Stimulated activated CD4-positive, alpha-beta T cell treated with anti-CD3 and anti-CD28 coated beads, TNF-alpha, amount 100 ng/mL, for 24 hours (primary cell): ENCODE measurements around the gene EML1.
A peak's percentile ranks its signal among the peaks of the same experiment; 100 is the strongest.

Source experiments
- DNase-seq, 3 experiments: peaks; one replicate each; pipeline ENCODE4 v3.0.0-alpha.2; 2020; ENCODE audit warnings: low read depth in 3 of 3

The EML1 gene

GRCh38 chr14:99793213-99794150, at the start of gene EML1:
TSS of gene EML1 (plus strand) at chr14:99793413. CDS start at chr14:99793477, 64 bp downstream.
- DNase-seq = peak; percentile 45 to 76 (median 62)

DNA sequence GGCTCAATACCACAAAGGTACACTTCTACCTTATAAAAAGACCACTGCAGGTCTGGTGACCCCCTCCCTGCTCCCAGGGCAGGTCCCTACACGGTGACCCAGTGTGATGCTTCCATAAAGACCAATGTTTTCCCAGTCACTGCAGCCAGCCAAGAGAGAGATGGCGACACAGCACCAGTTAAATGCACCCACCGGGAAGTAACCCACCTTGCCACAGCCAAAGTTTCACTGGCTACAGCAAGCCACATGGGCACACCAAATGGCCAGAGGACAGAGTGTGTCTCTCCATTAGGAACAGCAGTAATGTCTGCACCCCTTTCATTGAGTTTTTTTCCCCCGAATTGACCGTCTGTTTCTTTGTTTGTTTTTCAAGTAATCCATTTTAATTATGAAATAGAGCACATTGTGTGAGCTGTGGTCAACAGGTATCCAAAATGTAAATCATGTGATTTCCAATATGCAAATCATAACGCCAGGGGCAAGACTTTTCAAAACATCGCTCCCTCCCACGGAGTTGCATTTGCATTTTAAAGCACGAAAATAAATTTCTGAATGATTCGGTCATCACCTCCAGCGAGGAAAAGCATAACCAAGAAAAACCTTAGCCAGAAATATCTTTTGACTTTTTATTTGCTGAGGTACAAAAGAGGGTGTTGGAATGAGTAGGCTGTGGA, 48.9 kb upstream of the EML1 start:
- DNase-seq = no peak

- DNase-seq = no peak
Observed at GRCh38 chr14:99744873-99745224, 48.4 kb upstream of the EML1 start.

- no peak for DNase-seq
Observed at GRCh38 chr14:99745307-99745951, 47.8 kb upstream of the EML1 start.

GRCh38 chr14:99747167-99747566, 46.0 kb upstream of the EML1 start:
- no peak for DNase-seq

DNA sequence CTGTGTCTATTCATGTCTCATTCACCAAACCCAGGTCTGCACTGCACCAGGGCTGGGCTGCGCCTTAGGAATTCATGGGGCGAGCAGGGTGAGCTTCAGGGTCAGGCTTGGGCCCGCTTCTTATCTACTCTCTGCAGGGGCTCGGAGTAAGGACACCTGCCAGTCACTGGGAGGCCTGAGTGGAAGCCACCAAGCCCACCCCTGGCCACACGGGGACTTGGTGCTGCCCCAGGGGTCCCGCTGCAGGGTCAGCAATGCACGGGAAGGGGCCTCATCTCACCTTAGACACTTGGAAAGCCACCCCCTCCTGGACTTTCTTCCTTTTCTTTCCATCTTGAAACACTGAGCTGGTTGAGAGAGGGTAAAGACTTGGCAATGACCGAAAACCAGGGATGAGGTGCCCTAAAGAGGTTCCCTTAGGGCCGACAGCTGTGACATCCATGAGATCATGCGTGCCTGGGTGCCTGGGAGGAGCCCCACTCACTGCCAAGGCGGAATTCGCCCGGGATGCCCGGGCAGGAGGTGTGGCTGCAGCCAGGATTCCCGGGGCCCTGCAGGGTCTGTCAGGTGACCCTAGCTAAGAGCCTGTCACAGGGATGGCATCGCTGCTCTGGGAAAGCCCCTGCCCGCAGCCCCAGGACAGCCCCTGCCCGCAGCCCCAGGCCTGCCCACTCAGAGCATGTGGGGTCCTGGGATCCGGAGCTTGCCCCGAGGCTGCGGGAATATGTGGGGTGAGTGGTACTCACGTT, 45.5 kb upstream of the EML1 start:
- DNase-seq = no peak

GRCh38 chr14:99748529-99748928, 44.7 kb upstream of the EML1 start:
- no peak for DNase-seq

GRCh38 chr14:99749142-99749541, 44.1 kb upstream of the EML1 start:
- DNase-seq = no peak

GRCh38 chr14:99749763-99750715, 43.2 kb upstream of the EML1 start:
- no peak for DNase-seq

DNA sequence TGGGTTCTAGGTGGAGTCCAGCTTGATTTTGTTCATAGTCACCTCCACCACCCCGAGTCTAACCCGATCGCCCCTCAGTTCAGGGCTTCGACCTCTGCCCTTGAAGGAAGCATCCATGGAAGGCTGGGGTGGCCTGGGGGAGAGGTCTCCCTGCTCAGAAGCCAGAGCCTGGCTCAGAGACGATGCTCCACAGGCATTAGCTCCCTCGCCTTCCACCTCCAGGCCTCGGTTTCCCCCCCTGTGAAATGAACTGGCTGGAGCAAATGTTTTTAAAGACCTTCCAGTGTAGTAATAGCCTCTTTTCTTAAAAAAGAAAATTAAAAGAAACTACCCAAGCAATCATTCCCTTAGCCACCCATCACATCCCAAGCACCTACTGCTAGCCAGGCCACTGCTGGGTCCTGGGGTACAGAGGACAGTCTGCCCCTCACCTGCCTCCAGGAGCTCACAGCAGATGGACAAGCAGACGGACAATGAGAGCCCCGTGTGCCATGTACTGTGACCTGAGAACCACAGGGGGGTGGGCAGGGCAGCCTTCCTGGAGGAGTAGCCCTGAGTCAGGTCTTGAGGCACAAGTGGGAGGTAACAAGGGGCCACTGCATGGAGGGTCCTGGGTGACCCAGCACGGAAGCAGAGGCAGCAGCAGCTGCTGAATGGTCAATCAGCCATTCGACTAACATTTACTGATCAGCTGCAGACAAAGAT, 42.3 kb upstream of the EML1 start:
- DNase-seq = no peak

- no peak for DNase-seq
Observed at GRCh38 chr14:99751539-99752485, 41.4 kb upstream of the EML1 start.

GRCh38 chr14:99752486-99753121, 40.6 kb upstream of the EML1 start:
- DNase-seq = no peak

GRCh38 chr14:99753225-99754140, 39.7 kb upstream of the EML1 start:
- no peak for DNase-seq

DNA sequence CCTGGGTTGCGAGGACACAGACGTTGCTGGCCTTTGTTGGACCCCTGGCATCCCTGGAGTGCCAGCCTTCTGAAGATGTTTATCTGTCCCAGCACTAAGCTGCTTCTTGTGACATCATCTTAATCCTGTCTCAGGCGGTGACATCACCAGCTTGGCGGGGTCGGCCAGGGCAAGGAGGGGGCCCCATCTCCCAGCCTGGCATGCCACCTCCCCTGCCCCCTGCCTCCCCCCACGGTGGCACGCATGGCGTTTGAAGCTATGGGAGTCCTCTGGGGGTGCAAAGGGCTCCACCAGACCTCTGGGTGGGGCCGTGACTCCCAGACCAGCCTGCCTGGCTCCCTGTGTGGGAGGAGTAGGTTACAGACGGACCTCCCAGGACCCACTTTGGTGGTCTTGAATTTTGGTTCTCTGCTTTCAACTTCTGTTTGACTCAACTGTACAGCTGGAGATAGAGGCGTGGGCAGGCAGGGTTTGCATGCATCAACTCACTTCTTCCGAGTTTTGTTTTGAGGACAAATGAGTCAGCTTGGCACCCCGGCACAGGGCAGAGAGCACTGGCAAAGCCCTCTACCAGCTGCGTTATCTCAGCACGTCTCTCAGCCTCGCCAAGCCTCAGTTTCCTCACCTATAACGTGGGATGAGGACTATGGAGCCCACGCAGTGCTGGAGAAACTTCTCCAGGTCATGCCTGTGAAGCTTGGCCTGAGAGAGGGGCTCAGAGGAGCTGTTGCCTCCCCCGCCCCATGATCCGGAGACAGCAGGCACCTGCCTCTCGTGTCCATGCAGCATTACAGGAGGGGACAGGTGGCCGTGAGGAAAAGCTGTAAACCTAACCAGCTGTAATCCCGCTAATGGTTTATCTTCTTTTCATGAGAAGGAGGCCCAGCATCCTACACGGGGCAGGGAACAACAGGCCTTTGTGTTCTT, 38.8 kb upstream of the EML1 start:
- peak in 1 of 3 experiments; percentile 5 for DNase-seq

DNA sequence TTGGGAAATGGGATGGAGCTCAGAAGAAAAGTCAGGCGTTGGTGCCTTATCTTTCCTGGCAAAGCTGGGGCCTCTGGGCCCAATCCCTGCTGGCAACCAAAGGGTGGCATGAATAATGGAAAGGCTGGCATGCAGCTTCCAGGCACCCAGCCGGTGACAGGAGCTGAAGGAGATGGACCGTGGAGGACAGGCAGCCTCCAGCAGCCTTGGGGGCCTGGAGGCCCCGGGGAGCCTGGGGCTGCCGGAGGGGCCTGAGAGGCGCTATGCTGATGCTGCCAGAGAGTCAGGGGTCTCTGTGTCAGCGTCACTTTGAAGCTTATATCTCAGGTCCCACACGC, 38.2 kb upstream of the EML1 start:
- no peak for DNase-seq
